Neutrophil (primary cell): ENCODE measurements around the gene RPTOR.

Experiments used
- H3K27ac ChIP-seq: fragments of 200-600 bp; sonication (generic); 2 replicates; pipeline ENCODE4 v1.5.1; 2016; ENCODE audit warnings: mild to moderate bottlenecking, moderate library complexity
- H3K27me3 ChIP-seq: fragments of 200-600 bp; sonication (generic); 2 replicates; pipeline ENCODE4 v1.6.0; 2016; ENCODE audit warnings: mild to moderate bottlenecking
- H3K36me3 ChIP-seq: fragments of 200-600 bp; sonication (generic); 2 replicates; pipeline ENCODE4 v1.5.1; 2017
- H3K4me1 ChIP-seq, 2 experiments: fragments of 200-600 bp in 1 of 2; sonication (generic) in 1 of 2; 1 replicate in 1 of 2; 2 replicates in 1 of 2; pipeline versions ENCODE4 v1.5.1 to v1.6.1; 2013 to 2016; ENCODE audit warnings: low read depth in 1 of 2, low read length in 1 of 2, mild to moderate bottlenecking in 1 of 2, moderate library complexity in 1 of 2; ENCODE audit not compliant: control insufficient read depth in 1 of 2, insufficient read depth in 1 of 2
- H3K4me3 ChIP-seq, 2 experiments: fragments of 200-600 bp in 1 of 2; sonication (generic) in 1 of 2; 1 replicate in 1 of 2; 2 replicates in 1 of 2; pipeline ENCODE4 v1.5.1; 2013 to 2016; ENCODE audit warnings: low read depth in 1 of 2, low read length in 1 of 2, mild to moderate bottlenecking in 1 of 2, moderate library complexity in 1 of 2
- H3K9me3 ChIP-seq: fragments of 200-600 bp; sonication (generic); 2 replicates; pipeline ENCODE4 v1.5.1; 2016
- TF ChIP-seq, protein P1 (sequence below): fragments of 200-600 bp; sonication (generic); IDR thresholded peaks from 2 replicates; pipeline ENCODE4 v1.5.1; 2016; ENCODE audit warnings: antibody characterized with exemption

The RPTOR gene

DNA sequence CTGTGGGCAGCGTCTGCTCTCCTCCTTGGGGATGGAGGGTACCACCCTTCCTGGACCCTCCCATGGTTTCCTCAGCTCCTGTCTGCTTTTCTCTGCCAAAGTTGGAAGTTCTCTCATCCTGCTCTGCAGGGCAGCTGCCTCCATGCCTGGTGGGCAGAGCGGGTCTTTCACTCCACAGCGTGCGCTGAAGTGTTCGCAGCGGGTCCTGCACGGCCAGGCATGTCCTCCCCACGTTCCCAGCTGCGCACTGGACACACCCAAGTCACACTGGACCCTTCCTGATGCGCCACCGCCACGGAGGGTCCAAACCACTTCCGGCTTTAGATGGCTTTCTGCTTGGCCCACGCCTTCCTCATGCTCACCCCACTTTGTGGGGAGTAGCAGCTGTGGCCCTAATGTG, 34.5 kb upstream of the RPTOR start:
- TF ChIP-seq, protein P1, sequence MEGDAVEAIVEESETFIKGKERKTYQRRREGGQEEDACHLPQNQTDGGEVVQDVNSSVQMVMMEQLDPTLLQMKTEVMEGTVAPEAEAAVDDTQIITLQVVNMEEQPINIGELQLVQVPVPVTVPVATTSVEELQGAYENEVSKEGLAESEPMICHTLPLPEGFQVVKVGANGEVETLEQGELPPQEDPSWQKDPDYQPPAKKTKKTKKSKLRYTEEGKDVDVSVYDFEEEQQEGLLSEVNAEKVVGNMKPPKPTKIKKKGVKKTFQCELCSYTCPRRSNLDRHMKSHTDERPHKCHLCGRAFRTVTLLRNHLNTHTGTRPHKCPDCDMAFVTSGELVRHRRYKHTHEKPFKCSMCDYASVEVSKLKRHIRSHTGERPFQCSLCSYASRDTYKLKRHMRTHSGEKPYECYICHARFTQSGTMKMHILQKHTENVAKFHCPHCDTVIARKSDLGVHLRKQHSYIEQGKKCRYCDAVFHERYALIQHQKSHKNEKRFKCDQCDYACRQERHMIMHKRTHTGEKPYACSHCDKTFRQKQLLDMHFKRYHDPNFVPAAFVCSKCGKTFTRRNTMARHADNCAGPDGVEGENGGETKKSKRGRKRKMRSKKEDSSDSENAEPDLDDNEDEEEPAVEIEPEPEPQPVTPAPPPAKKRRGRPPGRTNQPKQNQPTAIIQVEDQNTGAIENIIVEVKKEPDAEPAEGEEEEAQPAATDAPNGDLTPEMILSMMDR, result no peak

DNA sequence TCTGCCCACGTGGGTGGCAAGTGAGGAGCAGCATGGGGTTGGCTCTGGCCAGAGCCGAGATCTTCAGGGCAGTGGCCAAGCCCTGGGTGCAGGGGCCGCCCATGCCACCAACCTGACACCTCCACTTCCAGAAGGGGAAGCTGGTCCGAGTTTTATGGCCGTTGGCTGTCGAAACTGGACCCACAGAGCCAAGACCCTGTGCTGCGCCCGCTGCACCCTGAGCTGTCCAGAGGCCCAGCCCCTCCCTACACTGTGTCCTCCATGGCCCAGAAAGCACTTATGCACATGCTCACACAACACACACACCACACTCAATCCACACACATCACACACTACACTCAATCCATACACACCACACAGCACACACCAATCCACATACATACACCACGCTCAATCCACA, 33.9 kb upstream of the RPTOR start:
- Histone ChIP-seq H3K27ac (no peak overlapping the region), H3K36me3 (no peaks in the 10 kb centered on the region), H3K4me1 (no peaks in the 10 kb centered on the region), H3K9me3 (no peaks in the 10 kb centered on the region), H3K4me3 (no peak overlapping the region), H3K27me3 (peaks cover 71% of the 10 kb centered on the region)
- TF ChIP-seq, protein P1, result no peak

More for the DNA sequence above, 34.5 kb upstream of the RPTOR start:
- Histone ChIP-seq H3K4me1 (no peaks in the 10 kb centered on the region), H3K27me3 (peaks cover 76% of the 10 kb centered on the region), H3K4me3 (no peak overlapping the region), H3K9me3 (no peaks in the 10 kb centered on the region), H3K36me3 (no peaks in the 10 kb centered on the region), H3K27ac (no peak overlapping the region)

DNA sequence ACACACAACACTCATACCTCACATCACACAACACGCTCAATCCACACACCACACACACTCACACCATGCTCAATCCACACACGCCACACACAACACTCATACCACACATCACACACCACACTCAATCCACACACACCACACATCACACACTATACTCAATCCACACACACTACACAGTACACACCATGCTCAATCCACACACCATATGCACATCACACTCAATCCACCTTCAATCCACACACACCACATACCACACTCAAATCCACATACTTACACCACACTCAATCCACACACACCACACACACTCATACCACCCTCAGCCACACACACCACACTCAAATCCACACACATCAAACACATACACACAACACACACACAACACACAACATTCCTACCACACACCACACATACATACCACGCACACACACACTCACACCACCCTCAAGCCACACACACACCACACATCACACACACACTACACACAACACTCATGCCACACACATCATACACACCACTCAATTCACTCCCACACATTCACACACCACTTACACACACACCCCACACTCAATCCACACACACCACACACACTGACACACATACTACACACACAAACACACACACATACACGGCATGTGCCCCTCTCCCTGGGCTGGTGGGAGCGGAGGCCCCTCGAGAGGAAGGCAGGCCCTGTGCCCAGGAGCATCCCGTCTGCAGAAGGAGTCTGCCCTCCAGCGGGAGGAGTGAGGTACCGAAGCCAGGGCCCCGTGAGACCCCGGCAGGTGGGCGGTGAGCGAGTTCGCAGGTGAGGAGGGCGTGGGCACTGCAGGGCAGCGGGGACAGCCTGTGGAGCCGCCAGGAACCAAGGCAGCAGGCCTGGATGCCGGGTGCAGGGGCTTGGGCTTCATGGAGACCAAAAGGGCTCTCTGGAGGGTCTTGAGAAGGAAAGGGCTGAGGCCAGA, 33.1 kb upstream of the RPTOR start:
- TF ChIP-seq, protein P1, result no peak
- no peaks in the 10 kb centered on the region for H3K4me1 ChIP-seq
- no peak overlapping the region for H3K4me3 ChIP-seq
- peaks cover 74% of the 10 kb centered on the region for H3K27me3 ChIP-seq
- no peak overlapping the region for H3K27ac ChIP-seq
- H3K36me3 ChIP-seq, result no peaks in the 10 kb centered on the region
- H3K9me3 ChIP-seq, result no peaks in the 10 kb centered on the region

DNA sequence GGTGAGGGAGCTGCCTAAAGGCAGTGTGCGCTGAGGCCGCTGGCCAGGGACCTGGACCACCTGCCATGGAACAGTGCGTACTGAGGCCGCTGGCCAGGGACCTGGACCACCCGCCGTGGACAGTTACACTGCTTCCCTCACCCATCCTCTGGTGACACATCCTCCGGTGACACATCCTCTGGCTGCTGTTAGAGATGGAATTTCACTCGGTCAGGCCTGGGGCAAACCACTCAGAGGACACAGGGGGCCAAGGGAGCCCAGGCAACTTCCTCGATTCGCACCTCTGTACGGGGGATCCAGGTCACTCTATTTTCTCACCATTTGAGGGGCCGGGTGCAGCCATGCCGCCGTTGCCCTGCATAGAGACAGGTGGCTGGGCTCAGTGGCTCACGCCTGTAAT, 32.4 kb upstream of the RPTOR start:
- TF ChIP-seq, protein P1, result no peak
- Histone ChIP-seq H3K4me3 (no peak overlapping the region), H3K36me3 (no peaks in the 10 kb centered on the region), H3K4me1 (no peaks in the 10 kb centered on the region), H3K27me3 (peaks cover 76% of the 10 kb centered on the region), H3K9me3 (no peaks in the 10 kb centered on the region), H3K27ac (no peak overlapping the region)

DNA sequence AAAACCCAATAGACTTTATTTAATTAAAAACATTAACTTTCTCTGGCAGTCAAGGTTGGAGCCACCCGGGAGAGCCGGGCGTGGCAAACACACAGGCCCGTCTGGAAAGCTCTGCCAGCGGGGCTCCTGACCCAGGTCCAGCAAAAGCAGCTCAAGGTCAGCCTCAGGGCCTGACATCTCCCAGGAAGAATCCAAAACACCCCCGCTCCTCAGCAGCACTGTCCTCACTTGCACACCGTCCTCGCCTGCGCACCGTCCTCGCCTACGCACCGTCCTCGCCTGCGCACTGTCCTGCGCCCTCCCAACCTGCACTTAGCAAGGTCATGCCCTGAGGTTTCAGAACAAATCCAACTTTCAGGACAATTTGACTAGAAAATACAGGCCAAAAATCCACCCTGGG, 31.4 kb upstream of the RPTOR start:
- TF ChIP-seq, protein P1, result no peak
- Histone ChIP-seq H3K36me3 (no peaks in the 10 kb centered on the region), H3K27ac (no peak overlapping the region), H3K27me3 (peaks cover 76% of the 10 kb centered on the region), H3K4me1 (no peaks in the 10 kb centered on the region), H3K4me3 (no peak overlapping the region), H3K9me3 (no peaks in the 10 kb centered on the region)
